Activated CD4-positive, alpha-beta T cell treated with anti-CD3 and anti-CD28 coated beads for 36 hours (primary cell): ENCODE data around the gene OR6C68. TPM values are rescaled to one million over a fixed set of nuclear protein-coding genes. Genes with fewer than 3 reads are reported as not detected.

ENCODE experiments used
- ATAC-seq: fragments of 200-7000 bp; cut with Tn5 transposase; one replicate; pipeline ENCODE4 v1.10.0; 2021; ENCODE audit warnings: mild to moderate bottlenecking, moderate library complexity
- CTCF ChIA-PET: fragments of 350-600 bp; sonication (Branson Sonifier 250); formaldehyde crosslinking; loops from one replicate; lab custom pipeline; 2021; ENCODE audit warnings: antibody characterized with exemption; lab: Charles Lee
- POLR2A ChIA-PET: fragments of 350-600 bp; sonication (Branson Sonifier 250); formaldehyde crosslinking; loops from one replicate; lab custom pipeline; 2021; ENCODE audit warnings: antibody characterized with exemption, inconsistent platforms; lab: Charles Lee
- DNase-seq: peaks from one replicate; pipeline ENCODE4 v3.0.0-alpha.2; 2020
- H3K27ac Mint-ChIP-seq: one replicate; pipeline ENCODE4 v1.8.0; 2021; ENCODE audit warnings: mixed read lengths
- H3K27me3 Mint-ChIP-seq: one replicate; pipeline ENCODE4 v1.8.0; 2021; ENCODE audit warnings: mixed read lengths
- H3K36me3 Mint-ChIP-seq: one replicate; pipeline ENCODE4 v1.8.0; 2021; ENCODE audit warnings: low read depth, mixed read lengths
- H3K4me1 Mint-ChIP-seq: one replicate; pipeline ENCODE4 v1.8.0; 2021; ENCODE audit warnings: mixed read lengths
- H3K4me3 Mint-ChIP-seq: one replicate; pipeline ENCODE4 v1.8.0; 2021; ENCODE audit warnings: mild to moderate bottlenecking, moderate library complexity, mixed read lengths
- H3K9me3 Mint-ChIP-seq: one replicate; pipeline ENCODE4 v1.8.0; 2021; ENCODE audit warnings: low read depth, mixed read lengths
- intact Hi-C, 2 experiments: fragments of 100-400 bp; cut with DNase I in 1 of 2; cut with micrococcal nuclease in 1 of 2; formaldehyde crosslinking; loops; one replicate each; pipeline versions ENCODE4 v1.14.2 to v1.15.1; 2022 to 2024; cut with DNase I, micrococcal nuclease
- total RNA-seq, 2 experiments: library from RNA; stranded (reverse); gene quantifications; one replicate each; pipeline ENCODE4 v1.2.3, GENCODE V29; 2021

Gene OR6C68
- total RNA-seq, 2 experiments from 2014 or later: not detected

DNA sequence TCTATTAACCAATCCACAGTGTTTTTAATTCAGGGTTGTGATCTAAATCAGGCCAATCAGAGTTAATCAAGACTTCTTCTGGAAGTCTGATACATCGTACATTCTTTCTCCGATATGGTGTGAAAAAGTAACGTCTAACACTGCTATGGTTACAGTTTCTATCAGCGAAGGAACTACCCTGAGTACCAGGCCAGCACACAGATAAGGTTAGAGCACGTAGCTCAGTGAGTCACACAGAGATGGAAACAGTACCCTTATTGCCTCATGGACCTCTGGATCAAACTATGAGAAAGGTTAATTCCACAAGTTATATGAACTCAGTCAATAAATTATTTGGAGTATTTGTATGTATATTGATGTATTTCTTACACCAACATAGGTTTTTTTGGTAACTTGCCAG, 3.3 kb downstream of the OR6C68 start:
- ChIA-PET CTCF (no interaction called here), POLR2A (no interaction called here)
- no peak for ATAC-seq
- DNase-seq: no peak
- Mint-ChIP-seq H3K4me3 (no peak overlapping the region), H3K27me3 (peaks cover 12% of the 10 kb centered on the region), H3K36me3 (no peaks in the 10 kb centered on the region), H3K4me1 (no peaks in the 10 kb centered on the region), H3K9me3 (no peaks in the 10 kb centered on the region), H3K27ac (no peak overlapping the region)
- intact Hi-C loops: no loop called here

DNA sequence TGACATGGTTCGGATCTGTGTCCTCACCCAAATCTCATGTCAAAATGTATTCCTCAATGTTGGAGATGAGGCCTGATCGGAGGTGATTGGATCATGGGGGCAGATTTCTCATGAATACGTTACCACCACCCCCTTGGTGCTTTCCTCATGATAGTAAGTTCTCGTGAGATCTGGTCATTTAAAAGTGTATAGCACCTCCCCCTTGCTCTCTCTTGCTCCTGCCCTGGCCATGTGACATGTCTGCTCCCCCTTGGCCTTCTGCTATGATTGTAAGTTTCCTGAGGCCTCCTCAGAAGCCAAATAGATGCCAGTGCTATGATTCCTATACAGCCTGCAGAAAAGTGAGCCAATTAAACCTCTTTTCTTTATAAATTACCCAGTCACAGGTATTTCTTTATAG, 7.1 kb downstream of the OR6C68 start:
- Mint-ChIP-seq H3K27me3 (peaks cover 7% of the 10 kb centered on the region), H3K9me3 (no peaks in the 10 kb centered on the region), H3K36me3 (no peaks in the 10 kb centered on the region), H3K4me1 (no peaks in the 10 kb centered on the region), H3K27ac (no peak overlapping the region), H3K4me3 (no peak overlapping the region)
- ChIA-PET POLR2A (no interaction called here), CTCF (no interaction called here)
- no peak for ATAC-seq
- intact Hi-C loops: no loop called here
- DNase-seq: no peak

DNA sequence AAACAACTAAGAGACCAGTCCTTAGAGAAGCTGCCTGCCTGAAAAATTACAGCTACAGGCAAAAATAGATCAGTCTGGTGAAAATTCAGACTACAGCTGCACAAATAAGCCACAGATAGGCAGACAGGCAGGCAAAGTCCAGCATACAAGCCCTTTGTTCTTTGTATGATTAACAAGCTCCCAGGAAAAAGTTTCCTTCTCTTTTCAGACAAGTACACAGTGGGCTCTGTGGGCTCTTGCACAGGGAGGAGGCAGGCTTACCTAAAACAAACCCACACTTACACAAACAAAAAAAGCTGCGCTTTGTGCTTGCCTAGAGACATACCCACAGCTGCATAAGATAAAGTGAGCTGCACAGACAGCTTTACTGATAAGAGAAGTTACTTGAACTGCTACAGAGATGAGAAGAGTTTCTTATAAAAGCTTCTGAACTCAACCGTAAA, 7.7 kb downstream of the OR6C68 start:
- H3K27ac Mint-ChIP-seq: no peak overlapping the region
- CTCF ChIA-PET: no interaction called here
- POLR2A ChIA-PET: interaction anchor here (0.6 kb wide), 1 partner anchor 160 kb away, joined by 3 read pairs; no protein-coding TSS in a partner anchor
- DNase-seq (no peak), ATAC-seq (no peak)
- no peaks in the 10 kb centered on the region for H3K36me3 Mint-ChIP-seq
- no peak overlapping the region for H3K4me3 Mint-ChIP-seq
- H3K27me3 Mint-ChIP-seq: peaks cover 9% of the 10 kb centered on the region
- no peaks in the 10 kb centered on the region for H3K4me1 Mint-ChIP-seq
- intact Hi-C loops: no loop called here
- no peaks in the 10 kb centered on the region for H3K9me3 Mint-ChIP-seq

DNA sequence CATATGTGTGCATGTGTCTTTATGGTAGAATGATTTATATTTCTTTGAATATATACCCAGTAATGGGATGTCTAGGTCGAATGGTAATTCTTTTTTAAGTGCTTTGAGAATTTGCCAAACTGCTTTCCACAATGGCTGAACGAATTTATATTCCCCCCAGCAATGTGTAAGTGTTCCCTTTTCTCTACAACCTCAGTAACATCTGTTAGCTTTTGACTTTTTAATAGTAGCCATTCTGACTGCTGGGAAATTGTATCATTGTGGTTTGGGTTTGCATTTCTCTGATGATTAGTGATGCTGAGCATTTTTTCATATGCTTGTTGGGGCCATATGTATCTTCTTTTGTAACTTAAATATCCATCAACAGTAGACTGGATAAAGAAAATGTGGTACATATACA, 9.4 kb downstream of the OR6C68 start:
- ChIA-PET POLR2A (no interaction called here), CTCF (no interaction called here)
- DNase-seq (no peak), ATAC-seq (no peak)
- Mint-ChIP-seq H3K9me3 (no peaks in the 10 kb centered on the region), H3K27me3 (peaks cover 5% of the 10 kb centered on the region), H3K4me1 (no peaks in the 10 kb centered on the region), H3K4me3 (no peak overlapping the region), H3K36me3 (no peaks in the 10 kb centered on the region), H3K27ac (no peak overlapping the region)
- intact Hi-C loops: no loop called here

DNA sequence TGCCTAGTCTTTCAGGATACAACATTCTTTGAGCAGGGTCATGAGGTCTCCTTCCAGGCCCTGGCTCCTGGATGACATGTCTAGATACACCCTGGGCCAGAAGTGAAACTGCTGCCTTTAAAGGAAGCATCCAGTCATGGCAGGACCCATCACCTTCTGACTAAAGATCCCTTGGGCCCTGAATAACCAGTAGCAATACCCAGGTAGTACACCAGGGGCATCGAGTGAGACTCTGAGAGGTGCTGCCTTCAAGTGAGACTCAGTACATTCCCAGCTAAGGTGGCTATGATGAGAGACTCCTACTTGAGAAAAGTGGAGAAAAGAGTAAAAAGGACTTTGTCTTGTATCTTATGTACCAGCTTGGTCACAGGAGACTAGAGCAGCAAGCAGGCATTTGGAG, 23.5 kb downstream of the OR6C68 start:
- Mint-ChIP-seq H3K27ac (no peak overlapping the region), H3K27me3 (peaks cover 21% of the 10 kb centered on the region)
- DNase-seq: peak; percentile 14

DNA sequence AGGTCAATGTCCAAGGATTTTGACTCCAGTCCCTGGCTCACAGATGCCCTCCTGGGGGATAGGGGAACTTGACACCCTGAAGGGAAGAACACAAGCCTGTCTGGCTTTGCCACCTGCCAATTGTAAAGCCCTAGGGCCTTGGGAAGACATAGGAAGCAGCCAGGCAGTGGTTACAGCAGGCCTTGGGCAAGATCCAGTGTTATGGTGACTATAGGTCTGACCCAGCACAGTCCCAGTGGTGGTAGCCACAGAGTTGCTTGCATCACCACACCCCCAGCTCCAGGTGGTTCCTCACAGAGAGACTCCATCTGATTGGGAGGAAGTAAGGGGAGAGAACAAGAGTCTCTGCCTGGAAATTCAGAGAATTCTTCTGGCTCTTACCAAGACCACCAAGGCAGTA, 24.2 kb downstream of the OR6C68 start:
- DNase-seq (no peak), ATAC-seq (no peak)
- Mint-ChIP-seq H3K4me1 (no peaks in the 10 kb centered on the region), H3K9me3 (no peaks in the 10 kb centered on the region), H3K27me3 (peaks cover 21% of the 10 kb centered on the region), H3K36me3 (no peaks in the 10 kb centered on the region), H3K4me3 (no peak overlapping the region), H3K27ac (no peak overlapping the region)
- CTCF ChIA-PET: interaction anchor here (0.7 kb wide), 1 partner anchor 787 kb away, joined by 3 read pairs; no protein-coding TSS in a partner anchor
- POLR2A ChIA-PET: no interaction called here
- intact Hi-C loops: no loop called here

More for the DNA sequence above, 23.5 kb downstream of the OR6C68 start:
- ATAC-seq: peak; percentile 58
- intact Hi-C loops: no loop called here
- no peaks in the 10 kb centered on the region for H3K4me1 Mint-ChIP-seq
- ChIA-PET CTCF (interaction anchor here (0.7 kb wide), 1 partner anchor 786 kb away, joined by 3 read pairs; no protein-coding TSS in a partner anchor), POLR2A (no interaction called here)
- H3K9me3 Mint-ChIP-seq: no peaks in the 10 kb centered on the region
- no peaks in the 10 kb centered on the region for H3K36me3 Mint-ChIP-seq
- H3K4me3 Mint-ChIP-seq: no peak overlapping the region

Other genes with a start within 250 kb of the OR6C68 start
- gene OR6C74, start 247.8 kb upstream of the OR6C68 start, total RNA-seq: not detected
- gene OR6C6, start 195.8 kb upstream of the OR6C68 start, total RNA-seq: not detected
- not detected for gene OR6C1, start 178.0 kb upstream of the OR6C68 start, total RNA-seq
- not detected for gene OR6C3, start 161.6 kb upstream of the OR6C68 start, total RNA-seq
- gene OR6C75, start 129.4 kb upstream of the OR6C68 start, total RNA-seq: not detected
- gene OR6C65, start 91.8 kb upstream of the OR6C68 start, total RNA-seq: not detected
- gene OR6C76, start 66.1 kb upstream of the OR6C68 start, total RNA-seq: not detected
- gene OR6C2, start 48.3 kb upstream of the OR6C68 start, total RNA-seq: not detected
- gene OR6C70, start 22.2 kb upstream of the OR6C68 start, total RNA-seq: not detected
- not detected for gene OR6C4, start 57.2 kb downstream of the OR6C68 start, total RNA-seq
- gene OR2AP1, start 80.1 kb downstream of the OR6C68 start, total RNA-seq: not detected
- gene OR10P1, start 144.5 kb downstream of the OR6C68 start, total RNA-seq: not detected
- 1 to 10 TPM; 5.5 to 5.6 TPM for gene ITGA7, start 215.5 kb downstream of the OR6C68 start, total RNA-seq
- gene BLOC1S1, start 223.7 kb downstream of the OR6C68 start, total RNA-seq: 100 to 1,000 TPM; 107 to 115 TPM
- 10 to 100 TPM in 1 of 2 experiments, 1 to 10 TPM in 1; 9.6 to 12.2 TPM for gene RDH5, start 228.0 kb downstream of the OR6C68 start, total RNA-seq
- gene CD63, start 236.6 kb downstream of the OR6C68 start, total RNA-seq: 100 to 1,000 TPM; 113 to 122 TPM